ENCODE data around the gene TEX54.

DNA sequence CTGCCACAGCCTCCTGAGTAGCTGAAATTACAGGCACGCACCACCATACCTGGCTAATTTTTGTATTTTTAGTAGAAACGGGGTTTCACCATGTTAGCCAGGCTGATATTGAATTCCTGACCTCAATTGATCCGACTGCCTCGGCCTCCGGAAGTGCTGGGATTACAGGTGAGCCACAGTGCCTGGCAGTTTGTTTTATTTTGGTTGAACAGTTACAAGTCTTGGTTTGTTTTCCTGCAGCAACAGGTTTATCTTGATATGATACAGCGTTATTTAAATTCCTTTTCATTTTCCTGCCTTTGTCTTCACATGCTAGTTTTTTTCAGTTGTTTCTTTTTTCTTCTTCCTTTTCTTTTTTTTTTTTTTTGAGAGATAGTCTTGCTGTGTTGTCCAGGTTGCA is 44.1 kb upstream of the TEX54 start:
- TF ChIP-seq ZNF274 (IDR thresholded peaks at IDR 0.05; ENCODE audit: low read depth, low read length) (no peak), YY1 (IDR thresholded peaks at IDR 0.05; ENCODE audit: insufficient read depth, insufficient read length) (no peak)
